ENCODE results near the gene CACNA1B. TPM values are rescaled to one million over a fixed set of nuclear protein-coding genes. Genes with fewer than 3 reads are reported as not detected.
"Not testable (repeated sequence)": the region's sequence is repeated elsewhere in the genome, so short reads cannot be mapped to it uniquely, and the experiment has no call there.

Gene CACNA1B
- total RNA-seq, 1 donor from 2014 or later: not detected

DNA sequence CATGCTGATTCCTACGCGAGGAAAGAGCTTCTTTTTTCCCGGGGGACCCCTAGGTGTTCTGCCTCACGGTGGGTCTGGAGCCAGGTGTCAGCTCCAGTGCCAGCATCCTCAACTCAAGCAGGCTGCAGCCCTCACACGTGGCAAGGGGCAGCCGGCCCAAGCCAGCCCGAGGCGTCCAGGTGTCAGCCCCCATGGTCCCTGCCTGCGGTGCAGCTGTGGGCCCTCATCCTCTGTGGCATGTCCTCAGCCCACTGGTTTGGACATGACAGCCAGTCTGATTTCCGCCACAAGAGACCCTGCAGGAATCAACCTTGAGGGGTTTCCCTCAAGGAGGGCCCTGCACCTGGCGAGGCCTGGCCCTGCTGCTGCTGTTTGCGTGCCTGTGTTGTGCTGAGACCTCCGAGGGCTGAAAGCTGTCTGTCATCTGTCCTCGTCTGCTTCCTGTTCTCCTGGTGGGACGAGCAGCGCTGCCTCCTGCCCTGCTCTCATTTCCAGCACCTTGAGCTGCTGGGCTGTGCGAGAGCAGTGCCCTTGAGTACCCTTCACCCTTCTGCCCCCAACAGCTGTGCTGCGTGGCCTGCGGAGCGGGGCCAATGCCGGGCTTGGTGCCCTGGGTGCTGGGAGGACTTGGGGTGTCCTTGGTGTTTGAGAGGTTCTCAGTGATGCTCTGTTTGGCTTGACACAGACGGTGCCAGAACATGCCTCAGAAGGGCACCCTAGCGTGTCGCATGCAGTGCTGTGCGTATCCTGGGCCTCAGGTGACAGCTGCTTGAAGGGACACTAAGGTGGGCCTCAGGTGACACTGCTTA is 137.6 kb downstream of the CACNA1B start:
- H3K4me3 Mint-ChIP-seq: no peak overlapping the region
- H3K36me3 Mint-ChIP-seq (ENCODE audit: low read depth): no peaks in the 10 kb centered on the region
- H3K27ac Mint-ChIP-seq: no peak overlapping the region
- H3K4me1 Mint-ChIP-seq: no peaks in the 10 kb centered on the region
- no peaks in the 10 kb centered on the region for H3K27me3 Mint-ChIP-seq
- DNase-seq: peak; percentile 50
- H3K9me3 Mint-ChIP-seq: no peaks in the 10 kb centered on the region
- intact Hi-C loops (cut with micrococcal nuclease): no loop called here

DNA sequence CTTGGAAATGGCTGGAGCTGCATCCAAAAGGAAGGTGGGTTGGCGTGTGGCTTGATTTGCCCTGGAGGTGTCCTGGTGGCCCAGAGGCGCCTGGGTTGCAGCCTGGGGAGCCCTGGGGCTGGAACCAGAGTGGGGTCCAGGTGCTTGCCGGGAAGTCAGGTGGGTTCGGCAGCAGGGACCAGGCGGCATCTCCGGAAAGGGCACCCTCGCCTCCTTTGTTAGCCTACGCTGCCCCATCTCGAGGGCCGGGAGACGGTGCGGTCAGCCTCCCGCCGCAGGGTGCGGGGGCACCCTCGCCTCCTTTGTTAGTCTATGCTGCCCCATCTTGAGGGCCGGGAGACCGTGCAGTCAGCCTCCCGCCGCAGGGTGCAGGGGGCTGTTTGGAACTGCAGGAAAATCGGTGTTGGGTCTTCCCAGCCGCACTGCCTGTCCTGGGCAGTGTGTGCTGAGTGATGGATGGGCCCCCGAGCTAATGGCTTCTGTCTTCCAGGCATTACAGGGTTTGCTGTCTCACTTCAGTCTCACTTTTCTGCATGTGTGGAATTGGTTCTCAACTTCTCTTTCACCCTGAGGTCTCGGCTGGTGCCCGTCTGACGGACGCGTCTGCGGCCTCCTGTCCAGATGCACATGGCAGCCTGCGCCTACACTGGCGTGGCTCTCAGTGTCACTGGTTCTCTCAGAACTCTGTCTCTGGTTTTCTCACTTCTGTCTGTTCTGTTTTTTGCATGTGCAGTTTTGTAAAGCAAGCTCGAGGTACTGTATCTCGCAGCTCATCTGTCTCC is 139.0 kb downstream of the CACNA1B start:
- Mint-ChIP-seq H3K9me3 (no peaks in the 10 kb centered on the region), H3K36me3 (ENCODE audit: low read depth) (no peaks in the 10 kb centered on the region), H3K27me3 (peaks cover 2% of the 10 kb centered on the region), H3K4me3 (no peak overlapping the region), H3K27ac (no peak overlapping the region), H3K4me1 (no peaks in the 10 kb centered on the region)
- intact Hi-C loops (cut with micrococcal nuclease): no loop called here
- no peak for DNase-seq

DNA sequence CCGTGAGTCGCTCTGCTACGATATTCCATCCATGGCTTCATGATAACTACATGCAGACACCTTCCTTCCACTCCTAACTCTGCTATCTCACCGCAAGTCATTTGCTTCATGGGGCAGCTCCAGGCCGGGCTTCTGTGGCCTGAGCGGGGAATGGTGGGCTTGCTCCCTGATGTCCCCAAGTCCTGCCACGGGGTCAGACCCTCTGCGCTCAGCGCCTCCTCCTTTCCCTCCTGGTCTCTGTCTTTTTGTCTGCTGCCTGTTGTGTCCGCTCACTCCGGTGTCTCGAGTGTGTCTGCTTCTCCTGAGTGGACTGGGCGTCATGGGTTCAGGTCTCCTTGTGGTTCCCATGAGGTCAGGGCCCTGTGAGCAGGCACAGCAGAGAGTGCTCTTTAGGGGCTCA is 139.6 kb downstream of the CACNA1B start:
- DNase-seq: no peak
- Mint-ChIP-seq H3K4me1 (no peaks in the 10 kb centered on the region), H3K4me3 (no peak overlapping the region), H3K9me3 (no peaks in the 10 kb centered on the region), H3K27me3 (peaks cover 6% of the 10 kb centered on the region), H3K27ac (no peak overlapping the region), H3K36me3 (ENCODE audit: low read depth) (no peaks in the 10 kb centered on the region)
- intact Hi-C loops (cut with micrococcal nuclease): no loop called here

DNA sequence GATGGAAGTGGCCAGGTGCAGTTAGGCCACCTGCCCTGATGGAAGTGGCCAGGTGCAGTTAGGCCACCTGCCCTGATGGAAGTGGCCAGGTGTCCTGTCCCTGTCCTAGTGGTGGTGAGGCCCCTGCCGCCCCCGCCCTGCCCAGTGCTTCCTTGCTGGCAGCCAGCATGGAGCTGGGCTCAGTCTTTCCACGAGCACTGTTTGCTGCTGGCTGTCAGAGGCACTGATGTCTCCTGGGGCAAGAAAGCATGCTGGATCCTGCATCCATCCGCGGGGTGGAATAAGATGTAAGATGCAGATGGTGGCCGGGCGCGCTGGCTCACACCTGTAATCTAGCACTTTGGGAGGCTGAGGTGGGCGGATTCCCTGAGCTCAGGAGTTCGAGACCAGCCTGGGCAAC is 141.9 kb downstream of the CACNA1B start:
- H3K4me1 Mint-ChIP-seq; H3K36me3 Mint-ChIP-seq (ENCODE audit: low read depth); H3K27ac Mint-ChIP-seq; DNase-seq; H3K4me3 Mint-ChIP-seq; intact Hi-C loops (cut with micrococcal nuclease); H3K9me3 Mint-ChIP-seq: not testable (repeated sequence)
- H3K27me3 Mint-ChIP-seq: peaks cover 13% of the 10 kb centered on the region

DNA sequence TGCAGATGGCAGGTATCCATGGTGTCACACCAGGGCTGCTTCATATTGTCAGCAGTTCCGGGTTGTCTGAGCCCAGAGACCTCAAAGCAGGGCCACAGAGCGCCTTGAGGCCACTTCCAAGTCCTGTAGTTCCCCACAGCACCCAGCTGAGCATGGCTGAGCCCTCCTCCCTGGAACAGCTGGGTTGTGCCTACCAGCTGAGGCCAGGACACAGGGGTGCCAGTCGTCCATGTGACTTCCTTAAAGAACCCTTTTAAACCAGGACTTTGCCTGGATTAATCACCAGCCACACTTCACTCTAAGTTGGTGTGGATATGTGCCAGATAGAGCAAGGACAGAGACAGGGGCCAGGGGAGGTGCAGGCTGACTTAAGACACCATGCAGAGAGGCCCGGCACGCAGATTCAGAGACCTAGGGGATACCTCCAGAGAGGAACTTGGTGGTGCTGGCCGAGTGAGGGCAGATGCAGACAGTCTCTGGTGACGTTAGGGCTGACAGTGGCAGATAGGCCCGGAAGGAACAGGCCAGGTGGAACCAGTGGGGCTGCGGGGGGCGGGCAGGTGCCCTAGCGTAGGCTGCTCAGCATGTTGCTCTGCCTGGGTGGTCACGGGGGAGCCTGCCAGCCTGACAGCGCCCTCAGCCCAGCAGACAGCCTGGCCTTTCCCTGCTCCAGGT is 142.7 kb downstream of the CACNA1B start:
- Mint-ChIP-seq H3K4me1 (no peaks in the 10 kb centered on the region), H3K9me3 (no peaks in the 10 kb centered on the region), H3K27ac (no peak overlapping the region), H3K27me3 (peaks cover 17% of the 10 kb centered on the region), H3K4me3 (no peak overlapping the region), H3K36me3 (ENCODE audit: low read depth) (no peaks in the 10 kb centered on the region)
- peak; percentile 53 for DNase-seq
- intact Hi-C loops (cut with micrococcal nuclease): no loop called here

DNA sequence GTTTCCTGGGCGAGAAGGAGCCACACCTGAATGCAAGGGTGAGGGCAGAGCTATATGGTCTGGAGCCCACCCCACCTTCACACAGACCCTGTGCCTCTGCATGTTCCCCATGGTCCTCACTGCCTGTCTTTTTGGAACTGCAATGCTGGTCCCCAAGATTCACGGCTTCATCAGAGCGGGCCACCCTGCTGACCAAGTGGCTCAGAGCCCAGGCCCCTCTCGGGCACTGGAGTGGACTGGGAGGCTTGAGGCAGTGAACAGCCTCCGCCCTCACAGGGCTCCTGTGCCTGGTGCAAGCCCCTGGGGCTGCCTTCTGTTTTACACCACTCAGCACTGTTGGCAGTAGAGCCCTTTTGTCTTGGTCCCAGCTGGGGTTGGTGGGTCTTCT is 143.2 kb downstream of the CACNA1B start:
- peak; percentile 48 for DNase-seq
- H3K4me1 Mint-ChIP-seq: no peaks in the 10 kb centered on the region
- peaks cover 21% of the 10 kb centered on the region for H3K27me3 Mint-ChIP-seq
- no peaks in the 10 kb centered on the region for H3K36me3 Mint-ChIP-seq (ENCODE audit: low read depth)
- no peak overlapping the region for H3K4me3 Mint-ChIP-seq
- no peaks in the 10 kb centered on the region for H3K9me3 Mint-ChIP-seq
- H3K27ac Mint-ChIP-seq: no peak overlapping the region
- intact Hi-C loops (cut with micrococcal nuclease): no loop called here

DNA sequence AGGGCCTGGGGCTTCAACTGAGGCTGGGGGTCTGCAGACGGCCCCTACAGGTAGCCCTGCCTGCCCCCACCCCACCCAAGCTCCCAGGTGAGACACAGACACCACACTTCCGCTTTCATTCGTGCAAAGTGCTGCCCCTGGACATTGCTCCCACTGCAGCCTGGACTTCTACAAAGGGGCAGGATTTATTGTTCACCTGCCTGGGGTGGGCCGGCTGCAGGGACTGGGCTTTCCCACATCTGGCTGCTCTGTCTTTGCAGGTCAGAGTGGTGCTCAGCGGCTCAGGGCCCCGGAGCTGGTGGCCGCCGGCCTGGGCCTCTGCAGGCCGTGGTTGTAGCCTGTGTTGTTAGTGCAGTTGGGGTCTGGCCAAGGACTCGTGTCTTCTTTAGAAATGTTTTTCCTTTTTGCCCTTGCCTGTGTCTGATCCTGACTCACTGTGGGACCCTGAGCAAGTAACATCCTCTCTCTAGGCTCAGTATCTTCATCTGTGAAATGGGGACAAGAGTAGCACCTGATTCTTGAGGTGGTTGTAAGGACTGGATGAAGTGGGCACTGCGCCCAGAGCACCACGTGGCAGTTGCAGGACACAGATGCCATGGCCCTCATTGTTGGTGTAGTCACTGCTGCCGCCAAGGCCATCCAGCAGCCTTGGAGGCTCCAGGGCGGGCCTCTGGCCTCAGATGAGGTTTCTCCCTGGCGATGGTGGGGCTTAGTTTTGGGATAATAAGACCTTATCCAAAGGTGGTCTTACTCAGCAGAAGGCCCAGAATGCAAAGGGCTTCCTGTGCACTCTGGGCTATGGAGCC is 143.9 kb downstream of the CACNA1B start:
- no peaks in the 10 kb centered on the region for H3K4me1 Mint-ChIP-seq
- DNase-seq: no peak
- peaks cover 25% of the 10 kb centered on the region for H3K27me3 Mint-ChIP-seq
- no peak overlapping the region for H3K27ac Mint-ChIP-seq
- no peaks in the 10 kb centered on the region for H3K36me3 Mint-ChIP-seq (ENCODE audit: low read depth)
- H3K4me3 Mint-ChIP-seq: no peak overlapping the region
- intact Hi-C loops (cut with micrococcal nuclease): no loop called here
- no peaks in the 10 kb centered on the region for H3K9me3 Mint-ChIP-seq

DNA sequence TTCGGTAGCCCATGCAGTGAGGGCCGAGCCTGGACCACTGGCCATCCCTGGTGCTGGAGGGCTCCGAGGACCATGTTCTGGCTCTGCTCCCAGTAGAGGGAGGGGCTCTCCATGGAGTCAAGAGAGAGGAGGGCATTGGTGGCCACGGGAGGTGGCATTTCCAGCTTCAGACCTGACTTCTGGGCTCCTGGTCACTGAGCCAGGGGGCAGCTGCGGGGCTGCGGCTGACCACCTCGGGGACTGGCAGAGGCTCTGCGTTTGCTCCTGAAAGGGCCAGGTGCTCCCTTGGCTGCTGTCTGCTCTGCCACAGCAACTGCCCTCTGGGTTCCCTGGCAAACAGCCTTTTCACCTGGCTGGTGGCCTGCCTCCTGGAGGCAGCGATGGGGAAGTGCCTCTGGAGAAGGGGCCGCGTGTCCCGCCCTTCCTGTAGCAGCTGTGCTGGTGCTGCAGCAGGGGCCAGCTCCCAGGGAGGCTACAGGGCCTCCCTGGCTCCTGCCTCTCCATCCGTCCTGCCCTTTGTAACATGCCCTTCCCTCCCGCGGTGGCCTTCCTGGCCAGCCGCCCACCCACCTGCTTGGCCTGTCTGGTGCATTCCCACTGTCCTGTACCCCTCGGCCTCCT is 144.6 kb downstream of the CACNA1B start:
- H3K9me3 Mint-ChIP-seq: no peaks in the 10 kb centered on the region
- no peak overlapping the region for H3K4me3 Mint-ChIP-seq
- intact Hi-C loops (cut with micrococcal nuclease): no loop called here
- no peaks in the 10 kb centered on the region for H3K4me1 Mint-ChIP-seq
- no peaks in the 10 kb centered on the region for H3K36me3 Mint-ChIP-seq (ENCODE audit: low read depth)
- DNase-seq: no peak
- peaks cover 28% of the 10 kb centered on the region for H3K27me3 Mint-ChIP-seq
- H3K27ac Mint-ChIP-seq: no peak overlapping the region

DNA sequence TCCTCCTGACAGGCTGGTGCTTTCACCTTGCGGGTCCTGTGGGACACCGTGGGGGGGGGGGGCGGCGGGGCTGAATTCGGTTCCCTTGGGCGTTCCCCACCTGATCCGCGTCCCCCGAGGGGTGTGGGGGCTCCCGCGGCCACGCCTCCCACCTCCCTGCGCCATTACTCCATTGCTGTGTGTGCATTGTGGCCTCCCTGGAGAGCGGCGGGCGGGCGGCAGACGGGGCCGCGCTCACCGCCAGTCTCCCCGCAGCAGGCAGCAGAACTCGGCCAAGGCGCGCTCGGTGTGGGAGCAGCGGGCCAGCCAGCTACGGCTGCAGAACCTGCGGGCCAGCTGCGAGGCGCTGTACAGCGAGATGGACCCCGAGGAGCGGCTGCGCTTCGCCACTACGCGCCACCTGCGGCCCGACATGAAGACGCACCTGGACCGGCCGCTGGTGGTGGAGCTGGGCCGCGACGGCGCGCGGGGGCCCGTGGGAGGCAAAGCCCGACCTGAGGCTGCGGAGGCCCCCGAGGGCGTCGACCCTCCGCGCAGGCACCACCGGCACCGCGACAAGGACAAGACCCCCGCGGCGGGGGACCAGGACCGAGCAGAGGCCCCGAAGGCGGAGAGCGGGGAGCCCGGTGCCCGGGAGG is 145.3 kb downstream of the CACNA1B start:
- no peak for DNase-seq
- intact Hi-C loops (cut with micrococcal nuclease): no loop called here
- no peaks in the 10 kb centered on the region for H3K4me1 Mint-ChIP-seq
- H3K36me3 Mint-ChIP-seq (ENCODE audit: low read depth): no peaks in the 10 kb centered on the region
- H3K9me3 Mint-ChIP-seq: no peaks in the 10 kb centered on the region
- H3K27ac Mint-ChIP-seq: no peak overlapping the region
- peaks cover 30% of the 10 kb centered on the region for H3K27me3 Mint-ChIP-seq
- no peak overlapping the region for H3K4me3 Mint-ChIP-seq

DNA sequence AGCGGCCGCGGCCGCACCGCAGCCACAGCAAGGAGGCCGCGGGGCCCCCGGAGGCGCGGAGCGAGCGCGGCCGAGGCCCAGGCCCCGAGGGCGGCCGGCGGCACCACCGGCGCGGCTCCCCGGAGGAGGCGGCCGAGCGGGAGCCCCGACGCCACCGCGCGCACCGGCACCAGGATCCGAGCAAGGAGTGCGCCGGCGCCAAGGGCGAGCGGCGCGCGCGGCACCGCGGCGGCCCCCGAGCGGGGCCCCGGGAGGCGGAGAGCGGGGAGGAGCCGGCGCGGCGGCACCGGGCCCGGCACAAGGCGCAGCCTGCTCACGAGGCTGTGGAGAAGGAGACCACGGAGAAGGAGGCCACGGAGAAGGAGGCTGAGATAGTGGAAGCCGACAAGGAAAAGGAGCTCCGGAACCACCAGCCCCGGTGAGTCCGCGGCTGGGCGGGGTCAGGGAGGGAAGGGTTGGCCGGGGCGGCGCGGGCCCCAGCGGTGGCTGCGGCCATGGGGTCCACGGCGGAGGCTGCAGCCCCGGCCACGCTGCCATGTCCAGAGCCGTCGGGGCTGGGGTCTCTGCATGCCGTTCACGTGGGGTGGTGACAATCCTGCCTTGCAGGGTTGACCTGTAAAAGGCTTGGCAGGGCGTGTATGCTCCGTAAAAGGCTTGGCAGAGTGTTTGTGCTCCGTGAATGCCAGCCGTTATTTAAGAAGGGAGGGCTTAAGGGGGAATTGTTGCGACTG is 146.0 kb downstream of the CACNA1B start:
- DNase-seq: no peak
- no peaks in the 10 kb centered on the region for H3K4me1 Mint-ChIP-seq
- no peak overlapping the region for H3K4me3 Mint-ChIP-seq
- no peak overlapping the region for H3K27ac Mint-ChIP-seq
- H3K27me3 Mint-ChIP-seq: peaks cover 30% of the 10 kb centered on the region
- no peaks in the 10 kb centered on the region for H3K36me3 Mint-ChIP-seq (ENCODE audit: low read depth)
- no peaks in the 10 kb centered on the region for H3K9me3 Mint-ChIP-seq
- intact Hi-C loops (cut with micrococcal nuclease): no loop called here

DNA sequence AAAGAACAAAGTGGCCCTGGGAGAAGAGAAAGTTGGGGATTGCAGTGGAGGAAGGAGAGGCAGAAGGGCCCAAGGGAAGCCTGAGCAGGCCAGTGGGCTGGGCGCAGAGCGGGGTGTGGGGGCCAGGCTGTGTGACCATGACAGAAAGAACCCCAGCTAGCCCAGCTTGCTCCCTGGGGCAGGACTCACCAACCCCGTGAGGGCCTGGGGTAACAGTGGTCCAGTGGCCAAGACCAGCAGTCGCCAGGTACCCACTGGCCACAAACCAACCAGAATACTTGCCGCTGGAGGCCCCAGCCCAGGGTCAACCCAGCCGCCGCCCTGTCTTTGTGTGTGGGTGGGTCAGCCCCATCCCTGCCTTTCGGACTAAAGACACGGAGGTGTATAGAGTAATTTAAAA is 146.5 kb downstream of the CACNA1B start:
- H3K4me3 Mint-ChIP-seq: no peak overlapping the region
- DNase-seq: no peak
- H3K36me3 Mint-ChIP-seq (ENCODE audit: low read depth): no peaks in the 10 kb centered on the region
- no peaks in the 10 kb centered on the region for H3K4me1 Mint-ChIP-seq
- H3K9me3 Mint-ChIP-seq: no peaks in the 10 kb centered on the region
- H3K27me3 Mint-ChIP-seq: peaks cover 30% of the 10 kb centered on the region
- intact Hi-C loops (cut with micrococcal nuclease): no loop called here
- H3K27ac Mint-ChIP-seq: no peak overlapping the region

DNA sequence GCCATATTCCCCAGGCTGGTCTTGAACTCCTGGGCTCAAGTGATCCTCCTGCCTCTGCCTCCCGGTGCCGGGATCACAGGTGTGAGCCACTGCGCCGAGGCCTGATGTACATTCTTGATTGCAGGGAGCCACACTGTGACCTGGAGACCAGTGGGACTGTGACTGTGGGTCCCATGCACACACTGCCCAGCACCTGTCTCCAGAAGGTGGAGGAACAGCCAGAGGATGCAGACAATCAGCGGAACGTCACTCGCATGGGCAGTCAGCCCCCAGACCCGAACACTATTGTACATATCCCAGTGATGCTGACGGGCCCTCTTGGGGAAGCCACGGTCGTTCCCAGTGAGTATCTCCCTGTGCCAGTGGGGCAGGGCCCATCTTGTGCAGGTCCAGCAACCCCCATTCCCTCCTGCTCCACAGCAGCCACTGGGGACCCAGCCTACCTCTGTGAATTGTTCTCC is 147.3 kb downstream of the CACNA1B start:
- Mint-ChIP-seq H3K27me3 (peaks cover 32% of the 10 kb centered on the region), H3K36me3 (ENCODE audit: low read depth) (no peaks in the 10 kb centered on the region), H3K4me1 (no peaks in the 10 kb centered on the region), H3K4me3 (no peak overlapping the region), H3K27ac (no peak overlapping the region), H3K9me3 (no peaks in the 10 kb centered on the region)
- no peak for DNase-seq
- intact Hi-C loops (cut with micrococcal nuclease): no loop called here

Data from activated CD4-positive, alpha-beta T cell treated with anti-CD3 and anti-CD28 coated beads, Interleukin-2, amount 10 ng/mL, durations not matched to agents 24 days and 14 days (primary cell).